ENCODE data around the gene PLAAT3.
"Not testable (repeated sequence)": the region's sequence is repeated elsewhere in the genome, so short reads cannot be mapped to it uniquely, and the experiment has no call there.

PLAAT3 gene

DNA sequence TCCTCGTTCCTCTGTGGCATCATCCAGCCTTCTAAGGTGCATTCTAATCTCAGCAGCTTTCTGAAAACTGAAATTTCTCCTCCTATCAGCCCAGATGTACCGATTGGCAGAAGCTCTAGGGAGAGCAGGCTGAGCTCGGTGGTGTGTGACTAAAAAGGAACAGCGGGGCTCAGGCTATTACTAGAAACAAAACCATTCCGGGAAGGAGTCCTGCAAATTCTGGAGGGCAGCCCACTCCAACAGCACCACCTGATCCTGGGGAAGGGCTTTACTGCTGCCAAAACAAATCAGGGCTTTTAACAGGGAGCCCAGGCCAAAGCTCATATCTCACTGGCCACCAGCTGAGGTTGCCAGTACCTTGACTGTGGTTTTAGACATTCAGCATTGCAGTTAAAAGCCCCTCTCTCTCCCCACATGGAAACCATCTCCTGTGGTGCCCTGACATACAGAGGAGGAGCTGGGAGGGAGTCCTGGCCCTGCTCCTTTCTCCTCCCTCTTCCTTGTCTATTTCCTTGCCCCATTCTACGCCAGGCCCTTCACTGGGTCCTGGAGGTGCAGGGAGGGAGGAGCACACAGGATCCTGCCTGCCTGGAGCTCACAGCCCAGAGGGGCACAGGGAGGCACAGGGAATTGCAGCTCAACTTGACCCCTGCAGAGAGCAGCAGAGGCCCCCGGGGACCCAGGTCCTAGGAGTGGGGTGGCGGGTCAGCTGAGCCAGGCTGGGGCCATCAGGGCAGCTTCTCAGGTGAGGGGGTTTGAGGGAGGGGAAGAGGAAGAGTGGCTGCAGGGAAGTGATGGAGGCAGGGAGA is 76.7 kb downstream of the PLAAT3 start:
- DNase-seq (ENCODE audit: low read depth in 2 of 2) = no peak

DNA sequence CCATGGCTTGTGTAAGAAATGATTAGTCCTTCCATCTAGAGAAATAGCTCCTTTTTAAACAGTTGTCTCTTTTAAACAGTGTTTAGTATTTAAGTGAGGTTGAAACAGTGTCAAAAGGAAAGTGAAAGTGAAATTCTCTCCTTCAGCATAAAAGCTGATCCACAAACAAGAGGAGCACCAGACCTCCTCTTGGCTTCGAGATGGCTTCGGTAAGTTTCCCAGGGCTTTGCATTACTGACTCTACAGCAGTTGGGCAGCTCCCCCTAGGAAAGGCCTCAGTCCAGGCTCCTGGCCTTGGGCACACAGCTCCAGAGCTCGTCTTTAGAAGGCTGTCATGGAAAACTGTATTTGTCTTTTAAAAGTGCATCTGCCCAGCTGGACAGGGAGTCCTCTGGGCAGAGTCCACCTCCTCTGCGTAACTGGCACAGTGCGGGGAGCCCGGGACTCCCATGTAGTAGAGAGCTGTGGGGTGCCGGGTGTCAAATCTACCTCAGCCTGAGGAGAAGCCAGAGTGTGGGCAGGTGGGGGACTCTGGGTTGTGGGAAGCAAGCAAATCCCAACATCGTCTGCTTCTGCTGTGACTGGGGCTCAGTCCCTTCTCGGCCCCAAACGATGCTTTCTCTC is 77.5 kb downstream of the PLAAT3 start, which contains the start of gene PLAAT4:
Gene PLAAT4 (plus strand): TSS at position 140 of the 624 bp plus-strand sequence. CDS start 61 bp downstream, at position 201.
- no peak for DNase-seq (ENCODE audit: low read depth in 2 of 2)

DNA sequence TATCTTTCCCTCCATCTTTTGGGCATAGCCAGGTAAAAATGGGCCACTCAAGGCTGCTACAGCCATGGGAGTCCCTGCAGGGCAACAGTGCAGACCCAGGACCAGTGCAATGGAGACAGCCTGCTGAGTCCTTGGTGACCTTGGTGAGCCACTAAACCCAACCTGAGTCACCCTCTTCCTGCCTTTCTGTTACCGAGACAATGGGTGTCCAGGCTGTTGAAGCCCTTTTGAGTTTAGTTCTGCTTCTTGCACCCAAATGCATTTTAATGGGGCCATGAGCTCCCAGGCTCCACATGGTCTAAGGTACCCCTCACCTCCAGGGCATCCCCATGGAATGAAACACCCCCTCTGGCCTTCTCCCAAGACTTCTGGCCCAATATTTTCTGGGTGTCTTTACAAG is 78.5 kb downstream of the PLAAT3 start:
- no peak for DNase-seq (ENCODE audit: low read depth in 2 of 2)

DNA sequence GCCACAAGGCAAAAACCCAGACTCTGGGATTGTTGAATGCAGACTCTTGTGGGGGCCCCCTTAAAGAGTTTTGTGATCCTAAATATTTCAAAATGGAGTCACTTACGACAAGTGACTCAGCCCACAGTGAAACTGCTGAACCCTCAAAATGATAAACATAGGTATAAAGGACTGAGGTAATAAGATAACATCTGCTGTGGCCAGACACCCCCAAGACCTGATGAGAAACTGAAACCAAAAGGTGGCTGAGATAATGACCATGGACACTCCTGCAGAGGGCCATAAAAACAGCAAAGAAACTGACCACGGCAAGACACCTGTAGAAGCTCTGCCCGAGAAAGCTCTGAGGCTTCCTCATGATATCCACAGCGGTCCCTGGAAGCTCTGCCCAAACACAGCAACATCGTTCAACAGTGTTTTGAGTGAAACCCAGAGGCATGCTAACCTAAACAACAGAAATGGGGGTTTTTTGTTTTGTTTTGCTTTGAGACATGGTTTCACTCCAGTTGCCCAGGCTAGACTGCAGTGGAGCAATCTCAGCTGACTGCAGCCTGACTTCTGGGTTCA is 79.3 kb downstream of the PLAAT3 start:
- no peak for DNase-seq (ENCODE audit: low read depth in 2 of 2)

DNA sequence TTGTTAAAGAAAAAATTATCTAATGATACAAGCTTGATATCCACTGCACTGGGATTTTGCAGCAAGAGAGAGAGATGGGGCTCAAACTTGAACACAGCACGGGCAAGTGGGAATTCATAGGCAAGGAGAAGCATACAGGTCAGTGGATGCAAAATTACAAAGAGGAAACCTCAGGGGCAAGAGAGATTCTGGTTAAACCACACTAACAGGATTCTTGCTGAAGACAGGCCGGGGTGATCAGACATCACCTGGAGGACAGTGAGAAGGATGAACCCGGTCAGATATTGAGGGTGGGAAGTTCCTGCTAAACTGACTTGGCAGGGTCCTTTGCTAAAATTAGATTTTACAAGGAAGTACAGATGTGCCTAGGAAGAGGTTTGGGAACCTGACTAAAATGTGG is 80.2 kb downstream of the PLAAT3 start:
- DNase-seq (ENCODE audit: low read depth in 2 of 2) = no peak

DNA sequence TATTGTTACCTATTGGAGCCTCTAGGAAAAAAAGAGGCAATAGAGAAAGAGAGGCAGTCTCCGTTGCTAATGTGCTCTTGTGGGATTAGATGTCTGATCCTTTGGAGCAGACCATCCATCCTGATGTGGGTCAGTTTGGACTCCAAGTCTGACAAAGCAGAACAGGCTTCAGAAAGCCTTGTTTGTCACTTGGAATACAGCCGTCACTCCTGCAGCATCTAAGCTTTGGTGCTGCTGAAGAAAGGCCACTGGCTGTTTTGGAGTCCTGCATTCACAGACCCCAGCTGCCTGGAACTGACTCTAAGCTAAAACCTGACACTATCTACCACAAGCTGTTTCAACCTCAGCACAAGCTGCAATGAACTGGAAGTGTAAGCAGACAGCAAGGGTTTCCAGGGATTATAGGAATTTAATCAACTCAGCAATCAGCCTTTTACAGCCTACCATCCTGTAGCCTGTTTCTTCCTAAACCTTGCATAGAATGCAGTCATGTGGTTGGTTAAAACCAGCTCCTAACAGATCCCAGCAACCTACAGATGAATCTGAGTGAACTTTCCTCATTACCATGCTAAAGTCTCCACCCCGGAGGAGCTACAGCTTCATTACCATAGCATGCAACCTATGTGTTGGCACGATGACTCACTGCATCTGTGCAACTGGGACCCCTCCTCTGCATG is 81.3 kb downstream of the PLAAT3 start:
- no peak for DNase-seq (ENCODE audit: low read depth in 2 of 2)

DNA sequence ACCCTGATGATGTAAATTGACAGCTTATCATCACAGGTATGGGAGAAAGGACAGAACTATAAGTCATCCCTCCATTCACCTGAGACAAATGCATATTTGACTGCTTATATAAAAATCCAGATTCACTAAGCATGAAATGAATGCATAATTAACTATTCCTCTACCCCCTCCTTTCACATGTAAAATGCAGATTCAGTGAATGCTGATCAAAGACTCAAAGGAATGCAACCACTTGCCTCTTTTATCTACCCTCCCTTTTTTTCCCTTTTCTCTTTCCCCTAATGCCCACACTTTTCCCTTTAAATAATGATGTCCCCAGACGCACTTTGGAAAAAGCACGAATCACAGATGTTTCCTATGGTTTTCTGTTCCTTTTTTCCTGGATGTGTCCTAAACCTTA is 82.1 kb downstream of the PLAAT3 start:
- DNase-seq (ENCODE audit: low read depth in 2 of 2) = no peak

DNA sequence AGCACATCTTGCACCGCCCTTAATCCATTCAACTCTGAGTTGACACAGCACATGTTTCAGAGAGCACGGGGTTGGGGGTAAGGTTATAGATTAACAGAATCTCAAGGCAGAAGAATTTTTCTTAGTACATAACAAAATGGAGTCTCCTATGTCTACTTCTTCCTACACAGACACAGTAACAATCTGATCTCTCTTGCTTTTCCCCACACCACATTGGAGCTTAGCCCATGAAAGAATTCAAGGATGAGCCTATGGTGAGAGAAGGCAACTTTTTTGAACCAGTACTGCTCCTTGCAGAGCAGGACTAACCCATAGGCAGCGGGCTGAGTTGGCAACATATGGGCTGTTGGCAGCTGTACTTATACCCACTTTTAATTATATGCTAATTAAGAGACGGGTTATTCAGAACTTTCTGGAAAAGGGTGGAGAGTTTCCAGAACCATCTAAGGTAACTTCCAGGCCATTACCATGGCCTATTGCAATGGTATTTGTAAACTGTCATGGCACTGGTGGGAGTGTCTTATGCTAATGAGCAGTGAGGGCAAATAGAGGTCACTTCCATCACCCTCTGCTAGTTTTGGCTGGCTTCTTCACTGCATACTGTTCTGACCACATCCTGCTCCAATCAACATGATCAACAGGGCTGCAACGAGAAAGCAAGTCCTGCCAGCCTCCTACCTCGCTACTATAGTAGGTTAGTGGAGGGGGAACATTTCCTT is 83.0 kb downstream of the PLAAT3 start:
- DNase-seq (ENCODE audit: low read depth in 2 of 2) = not testable (repeated sequence)

DNA sequence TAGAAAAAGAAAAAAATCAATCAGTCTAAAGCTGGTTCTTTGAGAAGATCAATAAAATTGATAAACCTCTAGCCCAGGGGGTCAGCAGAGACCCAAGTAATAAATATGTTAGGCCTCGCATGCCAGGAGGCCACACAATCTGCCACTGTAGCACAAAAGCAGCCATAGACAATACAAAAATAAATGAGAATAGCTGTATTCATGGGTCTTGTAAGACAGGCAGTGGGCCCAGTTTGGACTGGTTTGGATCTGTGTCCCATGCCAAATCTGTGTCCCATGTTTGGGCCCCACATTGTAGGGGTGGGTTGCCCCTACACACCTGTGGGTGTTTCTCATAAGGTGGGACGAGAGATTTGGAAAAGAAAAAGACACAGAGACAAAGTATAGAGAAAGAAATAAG is 84.2 kb downstream of the PLAAT3 start:
- no peak for DNase-seq (ENCODE audit: low read depth in 2 of 2)

DNA sequence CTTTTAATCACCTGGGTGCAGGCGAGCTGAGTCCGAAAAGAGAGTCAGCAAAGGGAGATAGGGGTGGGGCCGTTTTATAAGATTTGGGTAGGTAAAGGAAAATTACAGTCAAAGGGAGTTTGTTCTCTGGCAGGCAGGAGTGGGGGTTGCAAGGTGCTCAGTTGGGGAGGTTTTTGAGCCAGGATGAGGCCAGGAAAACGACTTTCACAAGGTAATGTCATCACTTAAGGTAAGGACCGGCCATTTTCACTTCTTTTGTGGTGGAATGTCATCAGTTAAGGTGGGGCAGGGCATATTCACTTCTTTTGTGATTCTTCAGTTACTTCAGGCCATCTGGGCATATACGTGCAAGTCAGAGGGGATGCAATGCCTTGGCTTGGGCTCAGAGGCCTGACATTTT is 84.9 kb downstream of the PLAAT3 start:
- not testable (repeated sequence) for DNase-seq (ENCODE audit: low read depth in 2 of 2)

DNA sequence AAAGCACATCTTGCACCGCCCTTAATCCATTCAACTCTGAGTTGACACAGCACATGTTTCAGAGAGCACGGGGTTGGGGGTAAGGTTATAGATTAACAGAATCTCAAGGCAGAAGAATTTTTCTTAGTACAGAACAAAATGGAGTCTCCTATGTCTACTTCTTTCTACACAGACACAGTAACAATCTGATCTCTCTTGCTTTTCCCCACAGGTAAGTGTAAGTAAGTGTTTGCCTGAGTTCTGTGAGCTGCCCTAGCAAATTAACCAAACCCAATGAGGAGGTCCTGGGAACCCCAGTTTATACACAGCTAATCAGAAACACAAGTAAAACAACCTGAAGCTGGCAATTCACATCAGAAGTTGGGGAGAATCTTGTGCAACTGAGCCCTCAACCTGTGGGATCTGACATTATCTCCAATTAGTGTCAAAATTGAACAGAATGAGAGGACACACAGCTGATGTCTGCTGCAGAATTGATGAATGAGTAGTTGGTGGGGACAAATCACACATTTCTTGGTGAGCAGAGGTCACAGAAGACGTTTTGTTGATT is 85.4 kb downstream of the PLAAT3 start:
- DNase-seq (ENCODE audit: low read depth in 2 of 2) = not testable (repeated sequence)

DNA sequence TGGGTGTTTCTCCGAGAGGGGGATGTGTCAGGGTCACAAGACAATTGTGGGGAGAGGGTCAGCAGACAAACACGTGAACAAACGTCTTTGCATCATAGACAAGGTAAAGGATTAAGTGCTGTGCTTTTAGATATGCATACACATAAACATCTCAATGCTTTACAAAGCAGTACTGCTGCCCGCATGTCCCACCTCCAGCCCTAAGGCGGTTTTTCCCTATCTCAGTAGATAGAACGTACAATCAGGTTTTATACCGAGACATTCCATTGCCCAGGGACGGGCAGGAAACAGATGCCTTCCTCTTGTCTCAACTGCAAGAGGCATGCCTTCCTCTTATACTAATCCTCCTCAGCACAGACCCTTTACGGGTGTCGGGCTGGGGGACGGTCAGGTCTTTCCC is 86.1 kb downstream of the PLAAT3 start:
- not testable (repeated sequence) for DNase-seq (ENCODE audit: low read depth in 2 of 2)

DNA sequence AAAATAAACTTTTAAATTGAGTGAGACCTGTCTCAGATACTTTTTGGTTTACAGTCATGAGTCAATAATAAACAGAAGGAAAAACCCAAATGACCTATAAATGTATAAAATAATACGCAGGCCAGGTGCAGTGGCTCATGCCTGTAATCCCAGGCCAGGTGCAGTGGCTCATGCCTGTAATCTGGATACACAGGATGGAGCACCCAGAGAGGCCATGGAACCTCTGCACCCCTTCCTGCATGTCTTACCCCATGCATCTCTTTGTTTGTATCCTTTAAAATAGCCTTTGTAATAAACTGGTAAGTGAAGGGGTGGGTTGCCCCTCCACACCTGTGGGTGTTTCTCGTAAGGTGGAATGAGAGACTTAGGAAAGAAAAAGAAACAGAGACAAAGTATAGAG is 86.6 kb downstream of the PLAAT3 start:
- DNase-seq (ENCODE audit: low read depth in 2 of 2) = no peak
